VCaP (cell line): ENCODE results near the gene C19orf44.

Experiments used
- H3K27ac ChIP-seq: fragments of 450-650 bp; 2 replicates; pipeline ENCODE4 v1.5.1; 2017
- CTCF ChIP-seq: fragments of 450-650 bp; conservative IDR thresholded peaks from 2 replicates; pipeline ENCODE4 v1.5.1; 2017; ENCODE audit warnings: mild to moderate bottlenecking, moderate library complexity

Gene C19orf44

GRCh38 chr19:16566161-16566560, 70.0 kb downstream of the C19orf44 start:
- H3K27ac ChIP-seq, result peak overlapping the region; percentile 100
- TF ChIP-seq CTCF, result no peak

- peak overlapping the region; percentile 100 for H3K27ac ChIP-seq
- TF ChIP-seq CTCF, result no peak
Observed at GRCh38 chr19:16566702-16567101, 70.5 kb downstream of the C19orf44 start.

GRCh38 chr19:16569609-16570320, 73.6 kb downstream of the C19orf44 start:
- H3K27ac ChIP-seq, result peak overlapping the region; percentile 100
- TF ChIP-seq CTCF, result no peak
